K562 treated with DMSO at 1 percent for 48 hours (cell line): ENCODE results near the gene REC114. TPM values are rescaled to one million over a fixed set of nuclear protein-coding genes. Genes with fewer than 3 reads are reported as not detected.

Experiments used
- total RNA-seq: library from RNA; unstranded; fragments of 300-600 nt; gene quantifications from 2 replicates; pipeline ENCODE4 v1.2.3, GENCODE V29; 2022; ENCODE audit warnings: low replicate concordance; ENCODE audit errors: extremely low read depth

The REC114 gene, protein sequence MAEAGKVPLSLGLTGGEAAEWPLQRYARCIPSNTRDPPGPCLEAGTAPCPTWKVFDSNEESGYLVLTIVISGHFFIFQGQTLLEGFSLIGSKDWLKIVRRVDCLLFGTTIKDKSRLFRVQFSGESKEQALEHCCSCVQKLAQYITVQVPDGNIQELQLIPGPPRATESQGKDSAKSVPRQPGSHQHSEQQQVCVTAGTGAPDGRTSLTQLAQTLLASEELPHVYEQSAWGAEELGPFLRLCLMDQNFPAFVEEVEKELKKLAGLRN
- not detected in 2 replicates for total RNA-seq

DNA sequence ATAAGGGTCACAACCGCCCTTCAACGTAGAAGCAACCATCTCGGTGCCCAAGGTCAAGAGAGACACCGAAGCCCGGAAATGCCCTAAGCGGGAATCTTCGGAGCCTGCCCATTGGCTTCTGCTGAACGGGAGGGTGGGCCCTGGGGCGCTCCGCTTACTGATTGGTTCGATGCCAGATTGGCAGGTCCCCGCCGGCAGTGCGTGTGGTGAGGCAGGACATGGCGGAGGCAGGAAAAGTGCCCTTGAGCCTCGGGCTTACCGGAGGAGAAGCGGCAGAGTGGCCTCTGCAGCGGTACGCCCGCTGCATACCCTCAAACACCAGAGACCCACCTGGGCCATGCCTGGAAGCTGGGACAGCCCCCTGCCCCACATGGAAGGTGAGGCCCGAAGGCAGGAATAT lies at the start of gene REC114:
TSS of gene REC114 (plus strand) at position 197 of the 400 bp plus-strand sequence. CDS start at position 219, 22 bp downstream.

Other genes with a start within 250 kb of the REC114 start
- gene HCN4, start 74.2 kb upstream of the REC114 start, total RNA-seq: not detected in 2 replicates
- not detected in 2 replicates for gene NPTN, start 190.2 kb downstream of the REC114 start, total RNA-seq
- not detected in 2 replicates for gene CD276, start 241.2 kb downstream of the REC114 start, total RNA-seq